ENCODE results near the gene SLC5A7. TPM values are rescaled to one million over a fixed set of nuclear protein-coding genes. Genes with fewer than 3 reads are reported as not detected.

SLC5A7 gene
- not detected in 2 replicates for total RNA-seq (2014; rRNA removed; shearing (Covaris generic); ENCODE audit: low replicate concordance)

DNA sequence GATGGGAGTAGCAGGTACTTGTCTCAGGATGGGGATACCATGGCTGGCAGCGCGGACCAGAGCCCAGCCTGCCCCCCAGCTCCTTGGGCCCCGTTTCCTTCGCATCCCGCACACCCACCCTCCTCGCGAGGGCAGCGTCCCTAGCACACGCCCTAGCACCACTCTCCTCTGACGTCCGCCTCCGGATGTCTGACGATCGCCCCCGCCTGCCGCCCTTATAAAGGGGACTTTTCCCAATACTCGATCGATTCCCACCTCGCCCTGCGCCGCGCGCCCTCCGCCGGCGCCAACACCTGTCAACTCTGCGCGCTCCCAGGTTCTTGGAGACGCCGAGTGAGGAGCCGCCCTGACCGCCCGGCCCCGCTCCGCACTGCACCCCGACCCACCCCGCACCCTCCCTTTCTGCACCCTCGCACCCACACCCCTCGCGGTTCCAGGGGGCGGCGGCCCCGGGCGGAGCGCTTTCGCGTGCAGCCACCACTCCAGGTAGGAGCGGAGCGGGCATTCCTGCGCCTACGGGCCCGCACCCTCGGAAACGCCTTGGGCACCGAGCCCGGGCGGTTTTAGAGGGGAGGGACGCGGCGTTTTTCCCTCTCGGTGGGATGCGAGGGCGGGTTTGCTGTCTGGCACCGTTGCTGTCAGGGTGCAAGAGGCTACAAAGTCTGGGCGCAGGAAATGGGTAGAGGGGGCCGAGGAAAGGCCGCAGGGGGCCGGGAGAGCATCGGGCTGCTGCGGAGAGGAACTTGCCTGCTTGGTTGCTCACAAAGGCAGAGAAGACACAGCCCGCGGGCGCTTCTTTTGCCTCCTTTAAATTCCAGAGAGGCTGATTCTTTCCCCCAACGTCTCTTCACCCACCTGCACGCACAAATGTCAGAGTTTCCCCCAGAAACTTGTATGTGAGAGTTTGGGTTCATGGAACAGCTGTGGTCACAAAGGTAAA, at the start of gene SLC5A7:
SLC5A7 (plus strand) TSS at position 247 of the 940 bp plus-strand sequence. CDS start 1,632 bp downstream, outside the sequence.
- in situ Hi-C loops (cut with HindIII; ENCODE audit: low pct_unique_long_range_greater_than_20kb, low sequenced_read_pairs): no loop called here
- no peak for DNase-seq (ENCODE audit: low read depth)

GRCh38 chr2:107961395-107961794, 24.9 kb upstream of the SLC5A7 start:
- DNase-seq (ENCODE audit: low read depth): no peak
- in situ Hi-C loops (cut with HindIII; ENCODE audit: low pct_unique_long_range_greater_than_20kb, low sequenced_read_pairs): no loop called here

DNA sequence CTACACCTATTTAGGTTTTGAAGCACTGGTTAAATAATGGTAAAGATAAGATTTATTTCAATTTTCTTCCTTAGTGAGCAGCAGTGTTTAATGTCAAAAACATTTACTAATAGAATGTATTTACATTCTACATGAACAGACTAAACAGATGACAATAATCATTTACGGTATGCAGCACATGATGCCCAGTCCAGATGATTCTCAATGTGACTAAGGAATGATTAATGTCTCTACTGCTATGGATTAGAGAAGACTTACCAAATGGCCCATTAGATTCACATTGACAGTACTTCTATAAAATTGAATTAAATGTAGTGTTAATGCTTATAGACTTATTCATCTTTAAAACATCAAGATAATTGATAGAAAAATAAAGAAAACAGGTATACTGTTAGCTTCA, 22.1 kb upstream of the SLC5A7 start:
- in situ Hi-C loops (cut with HindIII; ENCODE audit: low pct_unique_long_range_greater_than_20kb, low sequenced_read_pairs): no loop called here
- DNase-seq (ENCODE audit: low read depth): no peak

DNA sequence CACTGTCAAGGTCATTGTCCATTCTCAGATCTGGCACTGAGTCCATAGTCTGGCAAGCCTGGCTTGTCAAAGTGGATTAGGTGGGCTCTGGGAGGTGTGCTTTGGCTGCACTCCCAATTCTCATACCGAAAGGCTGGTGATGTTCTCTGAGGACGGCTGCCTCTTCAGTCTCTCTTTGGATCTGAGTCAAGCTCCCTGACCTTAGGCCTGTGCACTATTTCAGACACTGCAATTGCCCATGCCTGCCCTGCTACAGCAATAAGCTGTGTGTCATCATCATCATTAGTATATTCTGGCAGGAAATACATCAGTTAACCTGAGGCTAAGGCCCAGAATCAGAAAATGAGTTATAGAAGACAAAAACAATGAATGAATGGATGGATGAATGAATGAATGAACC, 1.6 kb upstream of the SLC5A7 start:
- in situ Hi-C loops (cut with HindIII; ENCODE audit: low pct_unique_long_range_greater_than_20kb, low sequenced_read_pairs): no loop called here
- no peak for DNase-seq (ENCODE audit: low read depth)

DNA sequence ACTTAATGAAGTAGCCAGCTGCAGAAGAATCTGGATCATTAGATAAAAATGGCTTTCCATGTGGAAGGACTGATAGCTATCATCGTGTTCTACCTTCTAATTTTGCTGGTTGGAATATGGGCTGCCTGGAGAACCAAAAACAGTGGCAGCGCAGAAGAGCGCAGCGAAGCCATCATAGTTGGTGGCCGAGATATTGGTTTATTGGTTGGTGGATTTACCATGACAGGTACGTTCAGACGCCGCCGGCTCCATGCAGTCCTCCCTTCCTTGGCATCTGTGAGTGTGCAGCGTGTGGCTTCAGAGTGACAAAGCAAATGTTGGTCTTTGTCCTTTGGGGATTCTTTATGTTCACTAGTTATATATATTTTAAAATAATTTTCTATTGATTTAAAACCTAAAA, 1.8 kb downstream of the SLC5A7 start:
- in situ Hi-C loops (cut with HindIII; ENCODE audit: low pct_unique_long_range_greater_than_20kb, low sequenced_read_pairs): no loop called here
- DNase-seq (ENCODE audit: low read depth): no peak

- in situ Hi-C loops (cut with HindIII; ENCODE audit: low pct_unique_long_range_greater_than_20kb, low sequenced_read_pairs): no loop called here
Measured at GRCh38 chr2:107989445-107989844, 3.1 kb downstream of the SLC5A7 start.

GRCh38 chr2:107990718-107991117, 4.4 kb downstream of the SLC5A7 start:
- in situ Hi-C loops (cut with HindIII; ENCODE audit: low pct_unique_long_range_greater_than_20kb, low sequenced_read_pairs): no loop called here
- DNase-seq (ENCODE audit: low read depth): no peak

More at GRCh38 chr2:107989445-107989844, 3.1 kb downstream of the SLC5A7 start:
- DNase-seq (ENCODE audit: low read depth): no peak

DNA sequence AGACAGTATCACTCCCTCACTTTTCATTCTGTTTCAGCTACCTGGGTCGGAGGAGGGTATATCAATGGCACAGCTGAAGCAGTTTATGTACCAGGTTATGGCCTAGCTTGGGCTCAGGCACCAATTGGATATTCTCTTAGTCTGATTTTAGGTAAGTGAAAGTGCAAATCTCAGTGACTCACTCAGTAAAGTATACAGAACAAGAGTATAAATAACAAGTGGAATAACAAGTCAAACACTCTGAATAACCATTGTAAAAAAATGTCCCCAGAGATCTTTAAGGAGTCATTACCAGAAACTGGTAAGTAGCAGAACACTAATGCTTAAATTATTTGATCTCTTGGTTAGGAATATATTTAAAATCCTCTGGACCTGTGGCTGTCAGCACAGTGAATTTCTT, 5.7 kb downstream of the SLC5A7 start:
- DNase-seq (ENCODE audit: low read depth): no peak
- in situ Hi-C loops (cut with HindIII; ENCODE audit: low pct_unique_long_range_greater_than_20kb, low sequenced_read_pairs): no loop called here

- in situ Hi-C loops (cut with HindIII; ENCODE audit: low pct_unique_long_range_greater_than_20kb, low sequenced_read_pairs): no loop called here
Measured at GRCh38 chr2:107999158-107999557, 12.8 kb downstream of the SLC5A7 start.

DNA sequence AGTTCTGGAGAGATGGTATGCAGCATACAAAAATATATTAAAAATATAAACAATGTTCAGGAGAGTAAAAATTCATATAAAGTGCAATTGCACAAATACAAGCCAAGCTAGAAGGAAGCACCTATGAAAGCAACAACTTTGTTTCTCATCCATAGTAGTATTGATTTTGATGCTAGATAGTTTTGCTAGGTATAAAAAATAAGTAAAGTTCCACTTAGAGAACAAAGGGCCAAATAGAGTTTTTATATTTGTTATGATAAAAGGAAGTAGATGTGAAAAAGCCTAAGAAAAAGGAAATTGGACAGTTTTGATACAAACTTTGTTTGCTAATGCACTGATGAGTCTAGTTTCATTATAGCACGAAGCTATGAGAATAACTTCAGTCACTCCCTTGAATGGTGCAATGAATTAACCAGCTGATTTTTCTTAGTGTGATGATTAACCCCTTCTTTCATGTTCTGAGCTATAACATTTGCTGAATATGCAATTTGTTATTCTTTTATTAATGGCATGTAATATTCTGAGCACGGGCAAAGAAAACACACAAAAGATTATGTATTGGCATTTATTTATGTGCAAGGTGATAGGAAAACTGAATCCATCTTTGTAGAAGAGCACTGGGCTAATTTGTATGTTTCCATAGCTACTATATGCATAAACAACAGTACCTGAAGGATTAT, 24.7 kb downstream of the SLC5A7 start:
- in situ Hi-C loops (cut with HindIII; ENCODE audit: low pct_unique_long_range_greater_than_20kb, low sequenced_read_pairs): no loop called here
- no peak for DNase-seq (ENCODE audit: low read depth)

More at GRCh38 chr2:107999158-107999557, 12.8 kb downstream of the SLC5A7 start:
- no peak for DNase-seq (ENCODE audit: low read depth)

GRCh38 chr2:108013305-108013704, 27.0 kb downstream of the SLC5A7 start:
- no peak for DNase-seq (ENCODE audit: low read depth)
- in situ Hi-C loops (cut with HindIII; ENCODE audit: low pct_unique_long_range_greater_than_20kb, low sequenced_read_pairs): no loop called here

- no peak for DNase-seq (ENCODE audit: low read depth)
- in situ Hi-C loops (cut with HindIII; ENCODE audit: low pct_unique_long_range_greater_than_20kb, low sequenced_read_pairs): no loop called here
Measured at GRCh38 chr2:108022628-108023027, 36.3 kb downstream of the SLC5A7 start.

- peak; percentile 25 for DNase-seq (ENCODE audit: low read depth)
- in situ Hi-C loops (cut with HindIII; ENCODE audit: low pct_unique_long_range_greater_than_20kb, low sequenced_read_pairs): no loop called here
Measured at GRCh38 chr2:108023776-108024175, 37.5 kb downstream of the SLC5A7 start.

- in situ Hi-C loops (cut with HindIII; ENCODE audit: low pct_unique_long_range_greater_than_20kb, low sequenced_read_pairs): no loop called here
- DNase-seq (ENCODE audit: low read depth): no peak
Measured at GRCh38 chr2:108026092-108026794, 39.9 kb downstream of the SLC5A7 start.

GRCh38 chr2:108029496-108029895, 43.2 kb downstream of the SLC5A7 start:
- no peak for DNase-seq (ENCODE audit: low read depth)
- in situ Hi-C loops (cut with HindIII; ENCODE audit: low pct_unique_long_range_greater_than_20kb, low sequenced_read_pairs): no loop called here

GRCh38 chr2:108029912-108030311, 43.6 kb downstream of the SLC5A7 start:
- no peak for DNase-seq (ENCODE audit: low read depth)
- in situ Hi-C loops (cut with HindIII; ENCODE audit: low pct_unique_long_range_greater_than_20kb, low sequenced_read_pairs): no loop called here

DNA sequence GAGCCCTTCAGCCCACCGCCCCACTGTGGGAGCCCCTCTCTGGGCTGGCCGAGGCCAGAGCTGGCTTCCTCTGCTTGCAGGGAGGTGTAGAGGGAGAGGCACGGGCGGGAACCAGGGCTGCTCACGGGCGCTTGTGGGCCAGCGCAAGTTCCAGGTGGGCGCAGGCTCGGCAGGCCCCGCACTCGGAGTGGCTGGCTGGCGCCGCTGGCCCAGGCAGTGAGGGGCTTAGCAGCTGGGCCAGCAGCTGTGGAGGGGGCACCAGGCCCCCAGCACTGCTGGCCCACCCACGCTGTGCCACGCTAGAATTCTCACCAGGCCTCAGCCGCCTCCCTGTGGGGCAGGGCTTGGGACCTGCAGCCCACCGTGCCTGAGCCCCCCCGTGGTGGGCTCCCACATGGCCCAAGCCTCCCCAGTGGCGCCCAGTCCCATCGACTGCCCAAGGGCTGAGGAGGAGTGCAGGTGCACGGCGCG, 45.2 kb downstream of the SLC5A7 start:
- in situ Hi-C loops (cut with HindIII; ENCODE audit: low pct_unique_long_range_greater_than_20kb, low sequenced_read_pairs): no loop called here
- no peak for DNase-seq (ENCODE audit: low read depth)

GRCh38 chr2:108034843-108035242, 48.5 kb downstream of the SLC5A7 start:
- no peak for DNase-seq (ENCODE audit: low read depth)
- in situ Hi-C loops (cut with HindIII; ENCODE audit: low pct_unique_long_range_greater_than_20kb, low sequenced_read_pairs): no loop called here

DNA sequence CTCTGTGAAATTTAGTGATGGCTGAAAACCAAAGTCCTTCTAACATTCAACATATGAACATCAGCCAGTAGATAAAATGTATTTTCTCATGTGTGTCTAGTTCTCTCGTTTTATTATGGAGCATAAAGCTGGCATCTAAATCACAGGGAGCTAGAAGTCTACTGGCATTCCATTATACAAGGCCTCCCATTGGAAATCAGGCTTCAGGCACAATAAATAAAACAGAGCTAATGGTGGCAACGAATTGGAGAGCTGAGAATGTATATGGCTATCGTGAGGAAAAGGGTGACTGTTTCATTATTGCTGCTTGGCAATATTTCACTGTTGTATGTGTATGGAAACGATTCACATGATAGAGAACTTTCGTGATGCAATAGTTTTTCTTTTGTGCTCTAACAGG, 62.4 kb downstream of the SLC5A7 start:
- in situ Hi-C loops (cut with HindIII; ENCODE audit: low pct_unique_long_range_greater_than_20kb, low sequenced_read_pairs): no loop called here
- no peak for DNase-seq (ENCODE audit: low read depth)
